Hepatocyte (in vitro differentiated cells): ENCODE data around the gene PKN1. TPM values are rescaled to one million over a fixed set of nuclear protein-coding genes. Genes with fewer than 3 reads are reported as not detected.

ENCODE experiments used
- DNase-seq: peaks from one replicate; pipeline ENCODE4 v3.0.0-alpha.2; 2016; ENCODE audit warnings: low spot score
- H2AFZ ChIP-seq: fragments of 200-600 bp; sonication (generic); 2 replicates; pipeline ENCODE4 v1.6.0; 2016; ENCODE audit warnings: antibody characterized with exemption, mild to moderate bottlenecking
- H3K27ac ChIP-seq: fragments of 200-600 bp; sonication (generic); 2 replicates; pipeline ENCODE4 v1.5.1; 2016; ENCODE audit warnings: mild to moderate bottlenecking
- H3K27me3 ChIP-seq: fragments of 200-600 bp; sonication (generic); 2 replicates; pipeline ENCODE4 v1.6.1; 2016
- H3K36me3 ChIP-seq: fragments of 200-600 bp; sonication (generic); replicated peaks from 2 replicates; pipeline ENCODE4 v1.5.1; 2016; ENCODE audit warnings: low read depth; ENCODE audit not compliant: insufficient read depth
- H3K4me1 ChIP-seq: fragments of 200-600 bp; sonication (generic); 2 replicates; pipeline ENCODE4 v1.5.1; 2016; ENCODE audit warnings: mild to moderate bottlenecking, moderate library complexity; ENCODE audit not compliant: insufficient read depth
- H3K4me2 ChIP-seq: fragments of 200-600 bp; sonication (generic); 2 replicates; pipeline ENCODE4 v1.6.0; 2016
- H3K4me3 ChIP-seq: fragments of 200-600 bp; sonication (generic); 2 replicates; pipeline ENCODE4 v1.5.1; 2016; ENCODE audit warnings: mild to moderate bottlenecking
- H3K79me2 ChIP-seq: fragments of 200-600 bp; sonication (generic); 2 replicates; pipeline ENCODE4 v1.6.0; 2017; ENCODE audit warnings: mild to moderate bottlenecking
- H3K9me2 ChIP-seq: fragments of 200-600 bp; sonication (generic); replicated peaks from 2 replicates; pipeline ENCODE4 v1.6.0; 2017; ENCODE audit warnings: mild to moderate bottlenecking; ENCODE audit not compliant: insufficient read depth
- H3K9me3 ChIP-seq: fragments of 200-600 bp; sonication (generic); 2 replicates; pipeline ENCODE4 v1.5.1; 2016; ENCODE audit warnings: low read depth, mild to moderate bottlenecking
- H4K20me1 ChIP-seq: fragments of 200-600 bp; sonication (generic); 2 replicates; pipeline ENCODE4 v1.6.0; 2016; ENCODE audit warnings: mild to moderate bottlenecking; ENCODE audit not compliant: insufficient read depth, poor library complexity, severe bottlenecking
- CTCF ChIP-seq: fragments of 200-600 bp; sonication (generic); IDR thresholded peaks from 2 replicates; pipeline ENCODE4 v1.5.1; 2016; ENCODE audit warnings: antibody characterized with exemption, mild to moderate bottlenecking; ENCODE audit not compliant: poor library complexity
- EZH2 ChIP-seq: fragments of 200-600 bp; sonication (generic); IDR thresholded peaks from 2 replicates; pipeline ENCODE4 v1.6.1; 2016; ENCODE audit warnings: antibody characterized with exemption, mild to moderate bottlenecking, borderline replicate concordance
- EZH2phosphoT487 ChIP-seq: fragments of 200-600 bp; sonication (generic); IDR thresholded peaks from one replicate; pipeline ENCODE4 v1.6.1; 2018; ENCODE audit warnings: antibody characterized with exemption, mild to moderate bottlenecking, low read depth, moderate library complexity; ENCODE audit not compliant: unreplicated experiment, severe bottlenecking
- WGBS: methylation state at CpG from one replicate; pipeline ENCODE4 v1.1.6; 2016; ENCODE audit warnings: low lambda C conversion rate; ENCODE audit errors: missing lambda C conversion rate; 5-methylcytosine and 5-hydroxymethylcytosine counted together
- polyA plus RNA-seq: library from polyadenylated mRNA; unstranded; fragments of >200 nt; fragmentation: Nextera tagmentation; extraction: Ambion mirVana; gene quantifications from 2 replicates; pipeline ENCODE4 v1.2.1, GENCODE V29; 2016
- total RNA-seq: library from RNA; depleted of rRNA; stranded (reverse); fragments of >200 nt; gene quantifications from 2 replicates; pipeline ENCODE4 v1.2.3, GENCODE V29; 2014

The PKN1 gene
- total and polyA plus RNA-seq, 2 experiments from 2014 or later: 57.4 to 83.3 TPM

DNA sequence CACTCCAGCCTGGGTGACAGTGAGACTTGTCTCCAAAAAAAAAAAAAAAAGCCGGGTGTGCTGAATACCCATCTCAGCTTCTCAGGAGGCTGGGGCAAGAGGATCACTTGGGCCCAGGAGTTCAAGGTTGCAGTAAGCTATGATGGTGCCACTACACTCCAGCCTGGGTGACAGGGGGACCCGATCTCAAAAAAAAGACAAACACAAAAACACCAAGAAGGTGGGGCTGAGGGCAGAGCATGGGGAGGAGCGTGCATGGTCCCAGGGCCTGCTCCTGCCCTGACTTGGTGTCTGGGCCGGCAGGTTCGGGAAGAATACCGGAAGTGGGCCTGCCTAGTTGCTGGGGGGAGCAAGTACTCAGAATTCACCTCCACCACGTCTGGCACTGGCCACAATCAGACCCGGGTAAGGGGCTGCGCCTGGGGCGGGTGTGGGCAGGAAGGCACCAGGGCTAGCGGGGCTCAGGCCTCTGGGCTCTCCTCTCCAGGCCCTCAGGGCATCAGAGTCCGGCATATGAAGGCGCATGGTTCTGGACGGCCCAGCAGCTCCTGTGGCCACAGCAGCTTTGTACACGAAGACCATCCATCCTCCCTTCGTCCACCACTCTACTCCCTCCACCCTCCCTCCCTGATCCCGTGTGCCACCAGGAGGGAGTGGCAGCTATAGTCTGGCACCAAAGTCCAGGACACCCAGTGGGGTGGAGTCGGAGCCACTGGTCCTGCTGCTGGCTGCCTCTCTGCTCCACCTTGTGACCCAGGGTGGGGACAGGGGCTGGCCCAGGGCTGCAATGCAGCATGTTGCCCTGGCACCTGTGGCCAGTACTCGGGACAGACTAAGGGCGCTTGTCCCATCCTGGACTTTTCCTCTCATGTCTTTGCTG lies 25.3 kb upstream of the PKN1 start:
- peaks cover 5% of the 10 kb centered on the region for H3K4me1 ChIP-seq
- H3K36me3 ChIP-seq: no peaks in the 10 kb centered on the region
- H3K9me3 ChIP-seq: no peaks in the 10 kb centered on the region
- WGBS: 92% methylated on average over 20 of the region's 20 CpGs
- H3K27me3 ChIP-seq: no peaks in the 10 kb centered on the region
- H3K4me2 ChIP-seq: no peak overlapping the region
- no peak overlapping the region for H3K4me3 ChIP-seq
- no peak overlapping the region for H2AFZ ChIP-seq
- H3K27ac ChIP-seq: no peak overlapping the region
- H4K20me1 ChIP-seq: peaks cover 21% of the 10 kb centered on the region
- no peaks in the 10 kb centered on the region for H3K9me2 ChIP-seq
- no peak for TF ChIP-seq EZH2
- TF ChIP-seq EZH2phosphoT487: no peak
- no peak for TF ChIP-seq CTCF
- DNase-seq: no peak
- H3K79me2 ChIP-seq: peaks cover 17% of the 10 kb centered on the region

DNA sequence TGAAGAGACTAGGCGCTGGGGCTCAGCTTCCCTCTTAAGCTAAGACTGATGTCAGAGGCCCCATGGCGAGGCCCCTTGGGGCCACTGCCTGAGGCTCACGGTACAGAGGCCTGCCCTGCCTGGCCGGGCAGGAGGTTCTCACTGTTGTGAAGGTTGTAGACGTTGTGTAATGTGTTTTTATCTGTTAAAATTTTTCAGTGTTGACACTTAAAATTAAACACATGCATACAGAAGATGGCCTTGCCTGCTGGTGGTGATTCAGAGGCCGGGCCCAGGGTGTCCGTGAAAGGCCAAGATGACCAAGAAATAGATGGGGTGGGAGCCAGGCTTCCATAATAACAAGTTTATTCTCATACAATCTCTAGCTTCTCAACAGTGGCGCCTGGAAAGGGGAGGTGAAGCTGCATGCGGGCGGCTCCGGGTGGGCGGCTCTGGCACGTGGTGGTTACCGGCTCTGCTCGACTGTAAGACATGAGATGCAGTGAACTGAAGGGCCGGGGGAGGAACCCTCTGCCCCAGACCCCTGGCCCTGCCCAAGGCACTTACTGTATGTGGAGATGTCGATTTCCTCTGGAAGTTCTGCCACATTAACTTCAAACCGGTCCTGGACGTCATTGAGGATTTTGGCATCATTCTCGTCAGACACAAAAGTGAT lies 24.5 kb upstream of the PKN1 start:
- Histone ChIP-seq H2AFZ (no peak overlapping the region), H3K9me2 (no peaks in the 10 kb centered on the region), H3K27ac (no peak overlapping the region), H4K20me1 (peaks cover 29% of the 10 kb centered on the region), H3K27me3 (no peaks in the 10 kb centered on the region), H3K4me1 (peaks cover 5% of the 10 kb centered on the region), H3K4me2 (no peak overlapping the region), H3K36me3 (no peaks in the 10 kb centered on the region), H3K4me3 (no peak overlapping the region), H3K9me3 (no peaks in the 10 kb centered on the region), H3K79me2 (peaks cover 24% of the 10 kb centered on the region)
- no peak for DNase-seq
- TF ChIP-seq CTCF (no peak), EZH2 (no peak), EZH2phosphoT487 (no peak)
- 93% methylated on average over 20 of the region's 20 CpGs for WGBS

- Histone ChIP-seq H3K9me2 (no peaks in the 10 kb centered on the region), H3K4me2 (no peak overlapping the region), H3K9me3 (no peaks in the 10 kb centered on the region), H3K36me3 (no peaks in the 10 kb centered on the region), H3K4me1 (peaks cover 5% of the 10 kb centered on the region), H3K4me3 (no peak overlapping the region), H2AFZ (no peak overlapping the region), H3K27me3 (no peaks in the 10 kb centered on the region), H4K20me1 (peaks cover 36% of the 10 kb centered on the region), H3K27ac (no peak overlapping the region), H3K79me2 (peaks cover 32% of the 10 kb centered on the region)
- DNase-seq: no peak
- TF ChIP-seq CTCF (no peak), EZH2 (no peak), EZH2phosphoT487 (no peak)
- 96% methylated on average over 38 of the region's 38 CpGs for WGBS
These were observed 23.7 kb upstream of the PKN1 start for GRCh38 chr19:14409146-14410023.
